ENCODE measurements around the gene CR1. TPM values are rescaled to one million over a fixed set of nuclear protein-coding genes. Genes with fewer than 3 reads are reported as not detected.
"Not testable (repeated sequence)": the region's sequence is repeated elsewhere in the genome, so short reads cannot be mapped to it uniquely, and the experiment has no call there.

CR1 gene
- total RNA-seq, 2 experiments from 2014 or later, result 10.9 to 12.2 TPM

DNA sequence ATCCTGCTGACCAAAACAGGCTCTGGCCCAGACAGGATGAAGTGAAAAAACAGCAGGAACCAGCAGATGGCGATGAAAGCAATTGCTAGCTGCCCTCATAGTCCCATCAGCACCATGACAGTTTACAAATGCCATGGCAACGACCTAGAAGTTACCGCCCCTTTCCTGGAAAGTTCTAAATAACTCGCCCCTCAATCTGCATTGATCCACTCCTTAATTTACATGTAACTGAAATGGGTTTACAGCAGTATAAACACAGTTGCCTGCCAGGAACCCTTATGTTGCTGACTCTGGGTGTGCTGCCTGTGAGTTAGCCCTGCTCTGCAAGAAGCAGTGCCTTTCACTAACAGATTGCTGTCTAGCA, 83.5 kb downstream of the CR1 start:
- Mint-ChIP-seq H3K27ac (no peak overlapping the region), H3K27me3 (peaks cover 24% of the 10 kb centered on the region), H3K9me3 (no peaks in the 10 kb centered on the region), H3K36me3 (no peaks in the 10 kb centered on the region), H3K4me1 (peaks cover 5% of the 10 kb centered on the region), H3K4me3 (no peak overlapping the region)
- DNase-seq (no peak), ATAC-seq (ENCODE audit: low read depth) (peak; percentile 83)
- POLR2A ChIA-PET, result no interaction called here

DNA sequence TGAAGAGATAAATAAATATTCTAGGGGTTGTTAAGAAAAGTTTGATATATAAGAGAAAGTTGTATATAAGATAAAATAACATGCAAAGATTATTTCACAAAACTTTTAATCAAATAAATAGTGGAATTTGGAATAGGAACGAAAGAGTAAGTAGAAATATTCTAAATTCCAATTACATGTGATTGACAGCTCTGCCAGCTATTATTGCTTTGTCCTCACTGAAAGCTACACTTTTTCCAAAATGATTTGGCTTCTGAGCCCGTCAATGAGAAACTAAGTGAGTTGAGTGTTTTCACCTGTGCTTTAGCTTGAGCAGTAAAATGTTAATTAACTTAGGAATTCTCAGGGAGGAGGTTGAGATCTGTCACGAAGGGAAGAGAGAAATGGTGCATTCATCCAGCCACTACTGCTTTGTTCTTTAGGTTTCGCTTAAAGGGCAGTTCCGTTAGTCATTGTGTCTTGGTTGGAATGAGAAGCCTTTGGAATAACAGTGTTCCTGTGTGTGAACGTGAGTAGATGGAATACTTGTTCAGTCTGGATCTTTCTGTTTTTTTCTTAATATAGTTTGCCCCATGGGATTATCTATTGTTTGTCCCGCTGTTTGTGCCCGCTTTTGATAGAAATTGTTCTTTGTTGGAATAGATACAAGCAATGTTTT, 85.7 kb downstream of the CR1 start:
- H3K4me1 Mint-ChIP-seq, result peaks cover 5% of the 10 kb centered on the region
- POLR2A ChIA-PET, result no interaction called here

DNA sequence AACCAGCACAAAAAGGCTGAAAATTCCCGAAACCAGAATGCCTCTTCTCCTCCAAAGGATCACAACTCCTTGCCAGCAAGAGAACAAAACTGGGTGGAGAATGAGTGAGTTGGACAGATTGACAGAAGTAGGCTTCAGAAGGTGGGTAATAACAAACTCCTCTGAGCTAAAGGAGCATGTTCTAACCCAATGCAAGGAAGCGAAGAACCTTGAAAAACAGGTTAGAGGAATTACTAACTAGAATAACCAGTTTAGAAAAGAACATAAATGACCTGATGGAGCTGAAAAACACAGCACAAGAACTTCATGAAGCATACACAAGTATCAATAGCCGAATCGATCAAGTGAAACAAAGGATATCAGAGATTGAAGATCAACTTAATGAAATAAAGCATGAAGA, 93.5 kb downstream of the CR1 start:
- ATAC-seq (ENCODE audit: low read depth); H3K27ac Mint-ChIP-seq; H3K36me3 Mint-ChIP-seq; H3K4me1 Mint-ChIP-seq; POLR2A ChIA-PET; H3K4me3 Mint-ChIP-seq; DNase-seq; H3K9me3 Mint-ChIP-seq: not testable (repeated sequence)
- H3K27me3 Mint-ChIP-seq, result peaks cover 37% of the 10 kb centered on the region

More for the DNA sequence above, 85.7 kb downstream of the CR1 start:
- Mint-ChIP-seq H3K9me3 (no peaks in the 10 kb centered on the region), H3K36me3 (no peaks in the 10 kb centered on the region), H3K27me3 (peaks cover 18% of the 10 kb centered on the region), H3K27ac (no peak overlapping the region), H3K4me3 (no peak overlapping the region)
- DNase-seq (no peak), ATAC-seq (ENCODE audit: low read depth) (no peak)

DNA sequence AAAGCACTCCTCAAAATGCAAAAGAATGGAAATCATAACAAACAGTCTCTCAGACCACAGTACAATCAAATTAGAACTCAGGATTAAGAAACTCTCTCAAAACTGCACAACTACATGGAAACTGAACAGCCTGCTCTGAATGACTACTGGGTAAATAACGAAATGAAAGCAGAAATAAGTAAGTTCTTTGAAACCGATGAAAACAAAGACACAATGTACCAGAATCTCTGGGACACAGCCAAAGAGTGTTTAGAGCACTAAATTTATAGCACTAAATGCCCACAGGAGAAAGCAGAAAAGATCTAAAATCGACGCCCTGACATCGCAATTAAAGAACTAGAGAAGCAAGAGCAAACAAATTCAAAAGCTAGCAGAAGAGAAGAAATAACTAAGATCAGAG, 95.2 kb downstream of the CR1 start:
- H3K9me3 Mint-ChIP-seq; ATAC-seq (ENCODE audit: low read depth); H3K36me3 Mint-ChIP-seq; H3K4me3 Mint-ChIP-seq; DNase-seq; H3K4me1 Mint-ChIP-seq; POLR2A ChIA-PET; H3K27ac Mint-ChIP-seq: not testable (repeated sequence)
- peaks cover 39% of the 10 kb centered on the region for H3K27me3 Mint-ChIP-seq

DNA sequence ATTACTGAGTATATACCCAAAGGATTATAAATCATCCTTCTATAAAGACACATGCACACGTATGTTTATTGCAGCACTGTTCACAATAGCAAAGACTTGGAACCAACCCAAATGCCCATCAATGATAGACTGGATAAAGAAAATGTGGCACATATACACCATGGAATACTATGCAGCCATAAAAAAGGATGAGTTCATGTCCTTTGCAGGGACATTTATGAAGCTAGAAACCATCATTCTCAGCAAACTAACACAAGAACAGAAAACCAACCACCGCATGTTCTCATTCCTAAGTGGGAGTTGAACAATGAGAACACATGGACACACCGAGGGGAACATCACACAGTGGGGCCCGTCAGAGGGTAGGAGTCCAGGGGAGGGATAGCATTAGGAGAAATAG, 98.1 kb downstream of the CR1 start:
- H3K36me3 Mint-ChIP-seq; H3K27ac Mint-ChIP-seq; POLR2A ChIA-PET; H3K4me3 Mint-ChIP-seq; DNase-seq; ATAC-seq (ENCODE audit: low read depth); H3K4me1 Mint-ChIP-seq; H3K9me3 Mint-ChIP-seq: not testable (repeated sequence)
- H3K27me3 Mint-ChIP-seq, result peaks cover 34% of the 10 kb centered on the region

DNA sequence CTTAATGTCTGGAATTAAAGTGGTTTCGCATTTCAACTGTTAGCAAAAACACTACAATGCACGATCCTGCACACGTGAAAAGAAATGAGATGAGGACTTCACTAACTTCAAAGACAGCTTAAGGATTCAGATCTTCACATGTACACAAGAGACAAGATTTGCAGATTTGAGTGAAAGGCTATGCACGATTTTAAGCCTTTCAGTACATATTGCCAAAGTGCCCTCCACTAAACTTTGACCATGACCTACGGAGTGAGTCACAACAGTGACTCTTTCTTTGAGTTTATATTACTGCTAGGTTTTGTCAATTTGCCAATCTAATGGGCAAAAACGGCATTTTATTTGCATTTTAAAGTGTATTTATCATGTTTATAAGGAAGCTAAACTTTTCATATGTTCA, 107.8 kb downstream of the CR1 start:
- Mint-ChIP-seq H3K9me3 (no peaks in the 10 kb centered on the region), H3K4me1 (no peaks in the 10 kb centered on the region), H3K4me3 (no peak overlapping the region), H3K27me3 (peaks cover 26% of the 10 kb centered on the region), H3K36me3 (no peaks in the 10 kb centered on the region), H3K27ac (no peak overlapping the region)
- POLR2A ChIA-PET, result no interaction called here
- DNase-seq (no peak), ATAC-seq (ENCODE audit: low read depth) (no peak)

DNA sequence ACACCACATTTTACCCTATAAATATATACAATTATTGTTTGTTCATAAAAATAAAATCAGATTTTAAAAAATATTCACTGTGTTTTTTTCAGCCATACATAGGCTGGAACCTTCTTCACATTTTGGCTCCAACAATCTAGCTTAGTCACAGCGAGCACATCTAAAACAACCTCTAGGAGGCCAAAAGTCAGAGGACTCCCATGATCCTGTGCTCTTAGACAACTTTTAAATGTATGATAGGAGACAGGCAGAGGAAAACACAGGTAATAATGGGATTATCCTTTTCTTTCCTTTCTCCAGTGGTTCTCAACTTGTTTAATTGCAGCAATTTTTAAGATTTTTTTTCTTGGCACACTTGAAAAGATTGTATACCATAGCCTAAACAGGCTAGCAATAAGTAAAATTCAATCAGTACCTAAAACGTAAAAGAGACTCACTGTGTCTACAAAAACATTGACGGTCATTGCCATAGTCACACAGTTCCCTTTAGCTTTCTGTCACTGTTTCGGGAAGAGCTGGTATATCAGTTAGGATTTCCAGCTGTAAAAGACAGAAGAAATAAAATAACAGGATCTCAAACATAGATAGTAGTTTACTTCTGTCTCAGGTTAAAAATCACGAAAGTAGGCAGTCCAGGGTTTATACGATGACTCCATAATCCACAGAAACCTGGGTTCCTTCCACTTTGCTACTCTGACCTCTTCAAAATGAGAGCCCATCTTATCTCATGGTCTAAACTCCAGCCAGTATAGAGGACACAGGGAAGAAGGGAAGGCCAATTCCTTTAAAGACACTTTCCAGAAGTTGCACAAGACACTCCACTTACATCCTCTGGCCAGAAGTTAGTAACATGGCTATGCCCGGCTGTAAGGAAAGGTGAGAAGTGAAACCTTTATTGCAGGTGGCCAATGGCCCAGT, 109.7 kb downstream of the CR1 start:
- no peak for DNase-seq
- POLR2A ChIA-PET, result no interaction called here
- no peaks in the 10 kb centered on the region for H3K9me3 Mint-ChIP-seq
- H3K27ac Mint-ChIP-seq, result no peak overlapping the region
- no peaks in the 10 kb centered on the region for H3K36me3 Mint-ChIP-seq
- no peak overlapping the region for H3K4me3 Mint-ChIP-seq
- H3K4me1 Mint-ChIP-seq, result no peaks in the 10 kb centered on the region
- ATAC-seq (ENCODE audit: low read depth), result no peak
- H3K27me3 Mint-ChIP-seq, result peaks cover 20% of the 10 kb centered on the region

DNA sequence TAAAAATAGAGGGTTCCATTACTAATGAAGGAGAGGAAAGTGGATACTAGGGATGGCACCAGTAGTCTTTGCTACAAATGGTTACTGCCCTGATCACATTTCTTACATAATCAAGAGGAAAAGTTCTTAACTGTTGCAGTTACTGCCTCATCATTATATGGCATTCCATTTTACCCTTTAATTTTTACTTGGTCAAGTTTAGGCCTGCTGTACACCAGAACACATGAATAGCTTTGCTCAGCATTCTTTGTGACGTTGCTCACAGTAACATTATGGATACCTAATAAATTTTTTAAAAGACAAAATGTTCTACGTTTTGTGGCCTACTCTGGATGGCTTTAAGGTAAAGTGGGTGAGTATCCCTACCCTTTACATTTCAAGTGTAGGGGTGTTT, 110.4 kb downstream of the CR1 start:
- POLR2A ChIA-PET, result no interaction called here
- no peak overlapping the region for H3K4me3 Mint-ChIP-seq
- H3K36me3 Mint-ChIP-seq, result no peaks in the 10 kb centered on the region
- ATAC-seq (ENCODE audit: low read depth) (no peak), DNase-seq (no peak)
- H3K27me3 Mint-ChIP-seq, result peaks cover 20% of the 10 kb centered on the region
- no peak overlapping the region for H3K27ac Mint-ChIP-seq
- H3K4me1 Mint-ChIP-seq, result no peaks in the 10 kb centered on the region
- H3K9me3 Mint-ChIP-seq, result no peaks in the 10 kb centered on the region

DNA sequence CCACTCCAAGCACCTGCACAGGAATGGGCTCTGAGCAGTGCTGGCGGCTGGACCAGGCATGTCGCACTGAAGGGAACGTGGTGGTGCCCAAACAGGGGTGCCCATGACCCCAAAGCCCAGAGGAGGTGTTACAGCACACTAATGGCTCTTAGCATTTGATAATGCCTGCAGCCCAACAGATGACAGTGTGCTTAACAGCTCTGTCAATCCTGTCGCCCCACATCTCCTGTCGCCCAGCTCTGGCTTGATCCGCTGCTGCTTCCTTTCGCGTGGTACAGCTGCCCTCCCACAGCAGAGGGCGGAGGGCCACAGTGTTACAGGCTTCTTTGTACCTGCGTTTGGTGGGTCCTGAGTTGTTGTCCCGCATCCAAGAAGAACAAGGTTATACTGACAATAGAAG, 116.8 kb downstream of the CR1 start:
- H3K27me3 Mint-ChIP-seq, result peaks cover 12% of the 10 kb centered on the region
- no peaks in the 10 kb centered on the region for H3K9me3 Mint-ChIP-seq
- no peaks in the 10 kb centered on the region for H3K4me1 Mint-ChIP-seq
- no peak overlapping the region for H3K4me3 Mint-ChIP-seq
- DNase-seq (no peak), ATAC-seq (ENCODE audit: low read depth) (no peak)
- POLR2A ChIA-PET, result interaction anchor here (0.6 kb wide), 1 partner anchor 255 kb away, joined by 3 read pairs; no protein-coding TSS in a partner anchor
- H3K36me3 Mint-ChIP-seq, result no peaks in the 10 kb centered on the region
- no peak overlapping the region for H3K27ac Mint-ChIP-seq

DNA sequence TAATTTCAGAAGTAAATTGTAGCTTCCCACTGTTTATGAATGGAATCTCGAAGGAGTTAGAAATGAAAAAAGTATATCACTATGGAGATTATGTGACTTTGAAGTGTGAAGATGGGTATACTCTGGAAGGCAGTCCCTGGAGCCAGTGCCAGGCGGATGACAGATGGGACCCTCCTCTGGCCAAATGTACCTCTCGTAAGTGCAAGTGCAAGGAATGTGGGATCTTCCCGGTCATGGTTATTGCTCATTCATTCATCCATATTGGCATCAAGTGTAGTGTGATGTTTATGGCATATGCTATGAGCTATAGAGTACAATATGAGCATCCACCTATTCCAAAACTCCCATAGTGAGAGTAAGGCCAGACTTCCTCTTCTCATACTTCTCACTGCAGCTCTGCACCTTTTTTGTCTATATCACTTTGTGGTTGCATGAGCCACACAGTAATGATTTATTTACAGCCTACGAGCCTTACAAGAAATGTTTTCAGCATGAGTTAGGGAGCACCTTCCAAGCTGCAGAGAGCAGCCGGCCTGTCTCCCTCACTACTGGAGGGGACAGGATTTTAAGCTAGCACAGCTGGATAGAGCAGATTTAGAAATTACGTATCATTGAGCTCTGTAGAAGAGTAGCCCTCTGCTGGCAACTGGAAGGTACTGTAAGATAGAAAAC, 124.0 kb downstream of the CR1 start:
- DNase-seq, result peak; percentile 27
- H3K4me1 Mint-ChIP-seq, result peaks cover 4% of the 10 kb centered on the region
- H3K4me3 Mint-ChIP-seq, result no peak overlapping the region
- H3K27ac Mint-ChIP-seq, result no peak overlapping the region
- H3K36me3 Mint-ChIP-seq, result no peaks in the 10 kb centered on the region
- peak; percentile 82 for ATAC-seq (ENCODE audit: low read depth)
- H3K9me3 Mint-ChIP-seq, result no peaks in the 10 kb centered on the region
- H3K27me3 Mint-ChIP-seq, result peaks cover 11% of the 10 kb centered on the region
- POLR2A ChIA-PET, result no interaction called here

DNA sequence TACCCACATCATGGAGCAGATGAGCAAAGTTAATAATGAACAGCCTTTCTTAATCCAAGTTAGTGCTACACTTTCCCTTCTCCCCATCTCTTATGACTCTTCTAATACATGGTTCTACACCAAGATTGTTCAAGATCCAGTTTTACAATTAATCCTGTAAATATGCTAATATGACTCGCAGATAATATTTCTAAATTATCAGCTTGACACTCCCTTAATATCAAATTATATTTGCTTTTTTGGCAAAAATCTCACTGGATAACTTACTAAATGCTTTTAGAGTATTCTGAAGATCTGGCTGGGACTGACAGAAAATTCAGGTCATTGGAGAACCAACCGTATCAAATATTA, 124.6 kb downstream of the CR1 start:
- H3K4me1 Mint-ChIP-seq, result peaks cover 4% of the 10 kb centered on the region
- H3K4me3 Mint-ChIP-seq, result no peak overlapping the region
- H3K27ac Mint-ChIP-seq, result no peak overlapping the region
- no peaks in the 10 kb centered on the region for H3K9me3 Mint-ChIP-seq
- H3K36me3 Mint-ChIP-seq, result no peaks in the 10 kb centered on the region
- POLR2A ChIA-PET, result no interaction called here
- DNase-seq (no peak), ATAC-seq (ENCODE audit: low read depth) (no peak)
- H3K27me3 Mint-ChIP-seq, result peaks cover 11% of the 10 kb centered on the region

DNA sequence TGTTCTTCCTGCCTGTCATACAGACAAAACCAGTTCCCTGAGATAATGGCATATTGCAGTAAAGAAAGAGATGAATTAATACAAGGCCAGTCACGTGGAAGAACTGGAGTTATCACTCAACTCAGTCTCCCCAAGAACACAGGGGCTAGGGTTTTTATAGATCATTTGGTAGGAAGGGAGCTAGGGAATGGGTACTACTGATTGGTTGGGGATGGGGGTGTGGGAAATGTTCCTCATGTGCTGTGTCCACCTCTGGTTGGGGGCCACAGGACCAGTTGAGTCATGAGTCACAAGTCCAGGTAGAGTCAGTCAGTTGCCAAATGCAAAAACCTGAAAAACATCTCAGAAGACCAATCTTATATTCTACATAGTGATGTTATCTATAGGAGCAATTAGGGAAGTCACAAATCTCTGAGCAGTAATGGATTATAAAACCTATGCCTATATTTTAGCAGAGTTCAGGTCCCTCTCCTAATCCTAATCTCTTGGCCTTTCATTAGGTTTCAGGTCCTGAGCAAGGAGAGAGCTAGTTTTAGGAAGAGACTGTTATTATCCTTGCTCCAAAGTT, 129.6 kb downstream of the CR1 start:
- H3K4me3 Mint-ChIP-seq, DNase-seq, POLR2A ChIA-PET: not testable (repeated sequence)

DNA sequence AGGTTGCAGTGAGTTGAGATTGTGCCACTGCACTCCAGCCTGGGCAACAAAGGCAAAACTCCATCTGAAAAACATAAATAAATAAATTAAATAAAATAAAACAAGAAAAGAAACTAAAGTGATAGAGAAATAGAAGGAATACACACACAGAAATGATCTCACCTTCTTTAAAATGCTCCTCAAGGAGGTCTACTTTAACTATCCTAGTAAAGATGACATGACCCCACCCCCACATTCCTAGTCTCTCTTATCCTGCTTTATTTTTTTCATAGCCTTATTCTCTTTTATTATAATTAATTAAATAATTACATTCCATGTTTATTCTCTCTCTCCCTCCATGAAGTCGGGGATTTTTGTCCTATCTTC, 131.0 kb downstream of the CR1 start:
- DNase-seq (no peak), ATAC-seq (ENCODE audit: low read depth) (no peak)
- Mint-ChIP-seq H3K27me3 (peaks cover 3% of the 10 kb centered on the region), H3K27ac (no peak overlapping the region), H3K4me1 (no peaks in the 10 kb centered on the region), H3K9me3 (no peaks in the 10 kb centered on the region), H3K4me3 (no peak overlapping the region), H3K36me3 (no peaks in the 10 kb centered on the region)
- POLR2A ChIA-PET, result no interaction called here

More for the DNA sequence above, 129.6 kb downstream of the CR1 start:
- not testable (repeated sequence) for ATAC-seq (ENCODE audit: low read depth); H3K4me1 Mint-ChIP-seq; H3K36me3 Mint-ChIP-seq; H3K9me3 Mint-ChIP-seq; H3K27ac Mint-ChIP-seq; H3K27me3 Mint-ChIP-seq
